GM19328 (cell line): ENCODE results near the gene DAB2IP.

Experiments
- ATAC-seq: cut with Tn5 transposase; IDR thresholded peaks from one replicate; pipeline ENCODE4 v1.9.1; 2021; ENCODE audit warnings: mild to moderate bottlenecking, moderate library complexity; ENCODE audit not compliant: unreplicated experiment

DAB2IP gene

DNA sequence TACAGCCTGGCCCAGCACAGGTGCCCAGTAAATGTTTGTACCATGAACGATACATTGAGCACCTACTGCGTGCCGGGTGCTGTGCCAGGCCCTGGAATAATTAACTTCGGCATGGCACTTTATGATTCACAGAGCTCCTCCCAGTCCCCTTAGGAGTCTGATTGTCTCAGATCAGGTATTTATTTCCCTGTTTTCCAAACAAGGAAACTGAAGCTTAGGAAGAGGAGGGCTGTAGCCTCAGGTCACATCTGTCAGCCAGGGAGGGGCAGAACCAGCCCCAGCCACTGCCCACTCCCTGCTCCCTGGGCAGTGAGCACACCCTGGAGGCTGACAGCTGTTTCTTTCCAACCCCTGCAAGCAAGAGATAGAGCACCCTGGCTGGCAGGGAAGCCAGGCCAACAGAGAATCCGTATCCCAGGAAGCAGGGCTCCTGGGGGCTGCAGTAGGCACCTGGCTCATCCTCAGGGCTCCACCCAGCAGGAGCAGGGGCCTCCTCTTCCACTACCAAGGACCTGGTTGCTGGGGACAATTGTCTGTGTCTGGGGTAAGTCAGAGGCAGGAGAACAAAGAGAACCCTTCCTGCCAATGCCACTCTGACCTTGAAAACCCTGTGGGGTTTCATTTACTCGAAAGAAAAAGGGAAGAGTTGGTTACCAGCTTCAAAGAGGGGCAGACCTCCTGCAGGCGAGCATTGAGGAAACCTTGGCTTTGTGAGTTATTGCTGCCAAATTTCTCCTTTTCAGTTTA is 69.0 kb downstream of the DAB2IP start:
- ATAC-seq = no peak

DNA sequence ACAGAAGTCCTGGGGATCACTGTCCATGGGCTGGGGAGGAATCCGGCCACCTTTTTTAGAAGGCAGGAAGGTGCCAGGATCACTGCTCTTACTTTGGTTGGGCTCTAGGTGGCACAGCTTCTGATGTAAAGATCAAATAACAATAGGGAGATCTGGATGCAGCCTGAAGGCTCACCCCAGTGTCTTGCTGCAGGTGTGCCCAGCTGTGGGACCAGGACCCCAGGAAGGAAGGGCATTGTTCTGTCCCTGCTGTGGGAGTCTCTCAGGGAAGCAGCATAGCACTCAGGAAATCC is 69.6 kb downstream of the DAB2IP start:
- no peak for ATAC-seq

DNA sequence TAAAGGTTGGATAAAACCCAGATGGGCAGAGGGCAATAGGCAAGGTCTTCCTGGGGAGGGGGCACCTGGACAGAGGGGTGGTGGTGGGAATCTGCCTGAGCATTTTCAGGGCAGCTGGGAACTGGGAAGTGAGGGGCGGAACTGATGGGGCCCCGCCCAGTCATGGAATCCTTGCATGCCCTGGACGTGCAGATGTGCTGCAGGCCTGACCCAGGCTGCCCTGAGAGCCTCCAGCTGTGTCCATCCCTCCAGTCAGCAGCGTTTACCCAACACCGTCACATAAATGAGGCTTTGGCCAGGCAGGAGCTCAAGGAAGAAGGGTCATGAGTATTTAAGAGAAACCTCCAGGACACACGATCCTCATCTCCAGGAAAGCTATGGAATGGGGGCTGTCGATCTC is 70.3 kb downstream of the DAB2IP start:
- no peak for ATAC-seq

DNA sequence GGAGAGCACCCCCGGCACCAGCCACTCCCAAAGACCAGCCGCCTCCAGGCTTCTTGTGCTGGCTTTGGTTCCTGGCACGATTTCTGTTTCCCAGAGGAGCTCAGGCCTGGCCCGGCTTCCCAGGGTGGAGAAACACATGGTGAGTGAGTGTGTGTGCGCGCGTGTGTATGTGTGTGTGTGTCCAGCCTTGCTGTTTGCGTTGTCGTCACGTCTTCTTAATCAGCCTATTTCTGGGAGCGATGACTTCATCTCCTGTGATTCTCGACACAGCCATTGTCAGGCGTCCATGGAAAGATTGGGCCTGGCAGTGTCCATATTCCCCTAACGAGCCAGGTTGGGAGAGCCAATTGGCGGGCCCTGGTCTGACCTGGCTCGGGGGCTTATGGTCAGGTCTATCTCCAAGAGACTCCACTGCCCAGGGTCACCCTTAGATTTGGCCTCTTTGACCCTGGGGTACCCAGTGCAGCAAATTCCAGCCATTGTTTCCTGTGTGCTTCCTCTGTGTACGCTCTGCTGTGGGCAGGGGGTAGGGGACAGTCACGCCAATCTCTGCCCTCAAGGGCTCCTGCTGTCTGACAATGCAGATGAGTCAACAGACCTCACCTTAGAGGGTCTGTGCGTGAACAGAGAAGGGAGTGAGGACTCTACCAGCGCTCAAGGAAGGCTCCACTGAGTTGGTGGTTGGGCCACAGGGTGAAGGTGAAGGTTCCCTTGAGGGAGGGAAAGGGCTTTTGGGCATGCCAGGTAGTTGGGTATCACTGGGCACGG is 73.8 kb downstream of the DAB2IP start:
- no peak for ATAC-seq

DNA sequence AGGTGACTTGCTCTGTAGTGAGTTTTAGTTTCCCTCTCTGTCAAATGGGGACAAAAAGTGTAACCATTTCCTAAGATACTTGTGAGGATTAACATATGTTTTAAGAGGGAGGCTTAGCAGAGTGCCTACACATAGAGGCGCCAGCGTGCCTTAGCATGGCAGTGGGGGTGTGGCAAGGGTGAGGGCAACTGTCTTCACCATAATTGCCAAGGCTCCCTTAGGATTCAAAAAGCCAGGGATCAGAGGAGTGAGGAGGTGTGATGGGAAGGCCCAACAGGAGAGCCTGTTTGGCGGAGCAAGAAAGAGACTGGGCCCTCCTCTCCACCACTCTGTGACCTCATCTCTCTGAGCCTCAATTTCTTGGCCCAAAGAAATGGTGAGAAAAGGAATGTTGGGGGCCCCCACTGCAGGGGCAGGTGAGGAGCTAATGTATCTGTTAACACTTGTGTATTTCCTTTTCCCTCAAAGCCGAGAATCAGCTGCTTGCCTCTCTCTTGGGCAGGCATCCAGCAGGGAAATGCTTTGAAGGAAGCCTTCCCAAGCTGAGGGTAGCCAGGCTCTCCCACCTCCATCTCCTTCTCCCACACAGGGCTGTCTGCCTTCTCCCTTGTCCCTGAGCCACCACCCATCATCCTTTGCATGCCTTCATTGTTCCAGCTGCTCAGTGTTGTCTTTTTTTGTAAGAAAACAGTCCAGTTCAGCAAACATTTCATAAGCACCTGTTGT is 76.0 kb downstream of the DAB2IP start:
- ATAC-seq = no peak

DNA sequence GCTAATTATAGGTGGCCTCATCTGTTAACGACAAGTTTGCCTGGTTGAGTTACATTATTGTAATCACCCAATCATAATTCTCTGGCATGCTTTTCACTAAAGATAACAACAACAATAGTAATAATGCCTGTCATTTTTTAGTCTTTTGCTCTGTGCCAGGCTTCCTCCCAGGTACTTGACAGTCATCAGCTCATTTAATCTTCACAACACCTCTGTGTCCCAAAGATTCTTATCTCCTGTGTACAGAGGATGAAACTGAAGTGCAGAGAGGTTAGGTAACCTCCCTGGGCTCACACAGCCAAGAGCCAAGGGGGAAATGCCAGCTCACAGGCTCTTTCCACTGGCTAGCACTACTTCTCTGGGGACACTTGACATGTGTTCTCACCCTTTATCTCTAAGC is 77.5 kb downstream of the DAB2IP start:
- ATAC-seq = no peak

DNA sequence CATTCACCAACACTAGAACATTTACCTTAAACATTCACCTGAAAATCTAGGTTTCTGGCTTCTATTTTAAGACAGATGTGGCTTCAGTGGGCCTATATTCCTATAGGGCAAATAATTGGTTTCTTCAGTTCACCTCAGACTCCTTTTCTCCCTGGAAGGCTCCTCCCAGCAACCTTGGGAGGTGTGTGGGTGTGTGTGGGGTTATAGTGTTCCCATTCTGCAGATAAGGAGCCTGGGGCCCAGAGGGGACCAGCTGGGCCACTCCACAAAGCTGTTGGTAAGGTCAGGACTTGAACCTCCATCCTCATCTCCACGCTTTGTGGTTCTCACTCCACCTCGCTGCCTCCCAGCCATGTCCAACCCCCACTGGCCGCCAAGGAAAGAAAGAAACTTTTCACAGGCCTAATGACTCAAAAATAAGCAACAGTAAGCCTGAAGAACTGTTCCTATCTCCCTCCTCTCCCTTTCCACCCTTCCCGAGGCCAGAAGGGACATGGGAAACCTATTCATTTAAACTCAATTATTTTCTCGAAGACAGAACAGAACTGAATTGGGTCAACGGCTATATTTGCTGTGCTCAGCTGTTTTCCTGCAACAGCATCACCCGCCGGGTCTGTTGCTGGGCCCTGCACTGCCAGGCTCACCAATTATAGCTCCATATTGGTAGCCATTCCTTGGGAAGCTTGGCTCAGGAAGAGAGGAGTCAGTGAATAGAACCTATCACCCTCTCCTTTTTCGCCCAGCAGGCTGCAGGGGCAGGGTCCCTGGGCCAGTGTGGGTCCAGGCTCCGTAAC is 78.5 kb downstream of the DAB2IP start:
- ATAC-seq = no peak

DNA sequence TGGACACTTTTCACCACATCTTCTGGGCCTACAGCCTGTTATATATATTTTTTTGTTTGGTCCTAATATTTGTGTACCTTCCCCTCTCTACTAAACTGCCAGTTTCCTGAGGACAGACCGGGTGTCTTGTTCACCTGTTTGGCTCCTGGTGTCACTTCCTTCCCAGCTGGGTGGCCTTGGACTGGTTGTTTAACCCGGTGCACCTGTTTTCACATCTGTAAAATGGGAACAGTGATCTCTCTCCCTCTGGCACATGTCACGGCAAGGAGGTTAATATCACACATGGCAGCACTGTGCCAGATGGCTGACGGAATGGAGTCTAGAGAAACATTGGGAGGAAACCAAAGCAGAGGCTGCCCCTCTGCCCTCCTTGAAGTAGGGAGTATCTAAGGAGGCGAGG is 79.7 kb downstream of the DAB2IP start:
- no peak for ATAC-seq

DNA sequence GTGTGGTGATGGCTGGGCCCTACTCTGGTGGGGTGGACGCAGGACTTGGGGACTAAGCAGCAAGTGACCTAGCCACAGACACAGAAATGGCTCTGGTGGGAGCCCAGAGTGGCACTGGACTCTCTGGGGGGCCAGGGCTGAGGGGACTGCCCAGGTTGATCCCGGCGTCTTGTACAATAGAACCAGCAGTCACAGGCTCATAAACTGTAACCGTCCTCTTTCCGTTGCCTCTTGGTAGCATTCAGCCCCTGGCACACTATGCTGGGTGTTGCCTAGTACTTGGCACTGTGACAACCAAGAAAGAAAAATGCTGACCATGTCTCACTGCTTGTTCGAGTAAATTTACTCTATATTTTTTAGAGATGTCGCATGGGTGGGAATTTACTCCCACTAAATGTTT is 80.5 kb downstream of the DAB2IP start:
- no peak for ATAC-seq

DNA sequence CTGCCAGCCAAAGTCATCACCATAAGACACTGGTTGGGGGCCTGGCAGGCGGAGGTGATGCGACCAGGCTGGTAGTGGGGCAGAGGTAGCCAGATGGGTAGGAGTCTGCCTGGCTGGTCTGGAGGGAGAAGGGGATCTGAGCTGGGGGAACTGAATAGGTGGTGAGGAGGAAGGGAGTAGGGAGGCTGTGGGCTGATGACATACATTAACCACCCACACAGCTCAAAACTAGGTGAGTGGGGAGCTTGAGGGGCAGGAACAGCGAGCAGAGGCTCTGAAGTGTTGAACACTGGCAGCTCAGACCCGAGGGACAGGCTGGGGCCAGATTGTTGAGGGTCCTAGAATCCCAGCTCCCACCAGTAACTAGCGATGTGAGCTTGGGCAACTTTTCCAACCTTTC is 81.0 kb downstream of the DAB2IP start:
- no peak for ATAC-seq

DNA sequence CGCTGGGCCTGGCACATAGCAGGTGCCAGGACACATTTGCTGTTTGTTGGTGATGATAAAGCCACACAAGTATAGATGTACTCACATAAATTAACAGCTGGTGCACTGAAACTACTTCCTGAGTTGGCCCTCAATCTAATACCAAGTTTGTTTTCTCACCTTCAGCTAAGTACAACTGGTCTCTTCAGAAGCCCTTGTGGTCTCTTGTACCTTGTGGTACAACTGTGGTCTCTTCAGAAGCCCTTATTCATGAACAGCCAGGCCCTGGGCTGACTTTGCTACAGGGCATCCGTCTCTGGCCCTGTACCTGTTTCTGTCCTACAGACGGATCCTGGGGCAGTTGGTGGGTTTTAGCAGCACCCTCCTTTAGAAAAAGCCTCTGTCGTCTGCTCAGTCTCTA is 81.5 kb downstream of the DAB2IP start:
- no peak for ATAC-seq

DNA sequence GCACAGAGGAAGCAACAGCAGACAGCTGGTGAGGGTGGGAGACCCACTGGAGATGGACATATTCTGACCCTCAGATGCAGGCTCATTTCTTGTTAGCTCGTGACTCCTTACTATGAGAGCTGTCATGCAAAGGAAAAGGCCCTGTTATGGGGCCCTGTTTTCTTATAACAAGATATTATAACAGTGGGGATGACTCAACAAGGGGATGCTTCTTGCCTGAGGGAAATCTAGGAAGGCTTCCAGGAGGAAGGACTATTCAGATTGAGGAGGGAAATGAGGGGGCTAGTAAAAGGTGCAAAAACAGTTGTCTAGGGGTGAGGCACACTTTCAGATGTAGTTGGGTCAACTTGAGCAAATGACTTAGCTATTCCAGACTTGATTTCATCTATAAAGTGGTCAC is 83.0 kb downstream of the DAB2IP start:
- no peak for ATAC-seq

DNA sequence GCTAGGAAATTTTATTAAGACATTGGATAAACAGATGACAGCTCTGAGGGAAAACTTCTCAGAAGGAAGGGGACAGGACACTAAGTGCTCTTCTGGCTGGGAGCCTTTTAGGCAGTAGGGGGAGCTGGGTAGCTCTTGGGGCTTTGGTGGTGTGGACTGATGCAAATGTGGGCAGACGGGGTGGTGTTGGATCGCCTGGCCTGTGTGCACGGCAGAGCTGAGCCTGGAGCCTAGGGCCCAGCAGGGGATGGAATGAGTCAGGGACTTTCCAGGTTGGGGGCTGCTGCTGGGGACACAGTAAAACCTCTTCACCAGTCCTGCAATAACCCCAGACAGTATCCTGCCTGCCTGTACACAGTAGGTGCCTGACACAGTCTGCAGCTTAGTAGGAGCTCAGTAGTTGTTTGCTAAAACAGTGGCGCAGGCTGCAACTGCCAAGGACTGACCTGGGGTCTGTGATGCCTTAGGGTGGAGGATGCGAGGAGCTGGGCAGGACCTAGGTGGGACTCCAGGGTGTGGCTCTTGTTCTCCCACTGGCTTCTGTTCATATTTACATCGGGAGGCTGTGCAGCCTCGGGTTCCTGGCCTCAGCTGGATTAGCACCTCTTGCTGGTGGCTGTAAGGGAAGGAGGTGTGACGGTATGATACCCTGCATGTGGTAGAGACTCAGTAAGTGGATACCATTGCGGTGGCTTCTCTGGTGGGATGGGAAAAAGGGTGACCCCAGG is 83.8 kb downstream of the DAB2IP start:
- peak; percentile 71 for ATAC-seq

DNA sequence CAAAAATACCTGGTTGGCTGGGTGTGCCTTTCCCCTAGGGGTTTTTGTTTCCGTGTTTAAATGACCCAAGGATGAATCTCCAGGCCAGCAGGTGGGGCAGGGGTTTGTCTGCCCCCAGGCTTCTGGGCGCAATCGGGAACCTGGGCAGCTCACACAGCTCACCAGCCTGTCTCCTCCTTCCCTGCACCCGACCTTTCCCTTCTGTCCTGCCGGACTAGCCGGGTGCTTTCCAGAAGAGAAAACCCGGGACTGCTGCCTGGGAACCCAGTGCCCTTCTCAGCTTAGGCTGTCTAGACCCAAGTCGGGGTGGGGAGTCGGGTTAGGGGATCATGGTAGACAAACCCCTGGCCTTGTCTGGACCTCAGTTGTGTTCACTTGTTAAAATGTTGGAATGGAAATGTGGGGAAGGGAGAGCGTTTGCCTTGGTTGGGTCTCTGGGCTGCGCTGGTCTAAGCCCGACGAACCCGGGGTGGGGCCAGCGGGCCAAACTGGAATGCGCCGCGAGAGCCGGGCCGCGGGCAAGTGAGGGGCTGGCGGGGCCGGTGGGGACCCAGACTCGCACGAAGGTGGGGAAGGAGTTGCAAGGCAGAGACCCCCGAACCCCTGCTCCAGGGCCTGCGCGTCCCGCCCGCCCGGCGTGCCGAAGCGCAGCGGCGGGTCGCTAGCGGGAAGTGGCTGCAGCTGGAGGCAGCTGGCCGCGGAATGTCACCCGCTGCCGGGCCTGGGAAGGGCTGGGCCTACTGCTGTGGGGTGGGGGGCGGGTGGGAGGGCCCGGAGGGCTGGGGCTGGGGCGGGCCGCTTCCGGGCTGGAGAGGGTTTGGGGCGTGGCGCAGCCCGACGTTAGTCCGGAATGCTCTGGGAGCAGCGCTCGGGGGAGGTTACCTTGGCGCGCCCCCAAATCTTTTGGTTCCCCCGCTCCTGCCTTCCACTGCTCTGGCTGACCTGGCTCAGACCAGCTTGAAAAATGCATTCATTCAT is 84.6 kb downstream of the DAB2IP start:
- ATAC-seq = no peak

DNA sequence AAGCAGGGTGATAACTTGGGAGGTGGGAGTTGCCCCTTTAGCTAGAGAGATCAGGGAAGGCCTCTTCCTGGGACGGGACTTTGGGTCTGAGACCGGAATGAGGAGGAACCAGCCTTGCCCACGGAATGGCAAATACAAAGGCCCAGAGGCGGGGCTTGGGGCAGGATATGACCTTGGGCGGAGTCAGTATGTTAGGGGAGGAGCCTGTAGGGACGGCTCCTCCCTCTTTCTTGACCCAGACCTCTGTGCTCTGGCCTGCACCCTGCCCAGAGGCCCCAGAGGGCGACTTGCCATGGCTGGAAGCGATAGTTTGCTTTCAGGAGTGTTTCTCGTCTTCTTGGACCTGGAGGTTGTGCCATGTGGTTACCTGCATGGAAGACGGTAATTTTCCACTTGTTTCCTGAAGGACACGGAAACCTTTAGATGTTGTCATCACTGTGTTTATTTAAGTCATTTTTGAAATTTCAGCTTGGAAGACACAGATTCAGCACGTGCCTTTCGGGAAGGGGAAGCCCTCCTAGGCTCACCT is 85.6 kb downstream of the DAB2IP start:
- no peak for ATAC-seq

DNA sequence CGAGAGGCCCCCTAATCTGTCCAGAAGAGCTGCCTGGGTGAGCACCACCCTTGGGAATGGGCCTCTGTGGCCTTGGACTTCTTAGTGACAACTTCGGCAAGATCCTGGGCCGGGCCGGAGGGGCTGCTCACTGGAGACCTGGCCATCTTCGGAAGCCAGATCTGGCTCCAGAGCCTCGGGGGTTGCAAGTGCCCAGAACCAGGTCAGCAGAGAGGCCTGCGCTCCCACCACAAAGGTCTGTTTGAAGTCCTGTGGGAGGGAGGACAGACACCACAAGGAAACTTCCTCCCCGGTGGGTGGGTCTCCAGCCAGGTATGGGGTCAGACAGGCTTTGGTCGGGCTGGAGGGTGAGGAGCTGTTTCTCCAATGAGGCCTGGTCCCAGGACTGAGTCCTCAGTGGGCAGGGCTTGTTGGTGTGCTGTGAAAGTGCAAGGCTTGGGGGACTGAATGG is 86.1 kb downstream of the DAB2IP start:
- ATAC-seq = no peak

DNA sequence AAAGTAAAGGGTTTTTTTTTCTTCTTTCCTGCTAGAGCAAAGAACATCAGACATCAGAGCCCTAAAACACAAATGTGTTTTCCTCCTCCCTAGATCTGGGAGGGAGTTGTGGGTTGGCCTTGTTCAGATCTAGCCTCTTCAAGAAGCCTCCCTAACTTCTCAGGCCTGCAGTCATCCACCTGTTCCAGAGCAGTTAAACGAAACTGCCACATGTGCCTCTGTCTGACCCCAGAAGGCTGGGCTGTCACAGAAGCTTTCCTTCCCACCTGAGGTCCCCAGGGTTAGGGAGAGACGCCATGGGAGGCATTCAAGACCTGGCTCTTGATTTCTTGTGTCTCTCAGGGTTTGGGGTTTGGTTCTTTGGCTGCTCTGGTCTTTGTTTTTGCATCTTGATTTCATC is 87.0 kb downstream of the DAB2IP start:
- ATAC-seq = no peak

DNA sequence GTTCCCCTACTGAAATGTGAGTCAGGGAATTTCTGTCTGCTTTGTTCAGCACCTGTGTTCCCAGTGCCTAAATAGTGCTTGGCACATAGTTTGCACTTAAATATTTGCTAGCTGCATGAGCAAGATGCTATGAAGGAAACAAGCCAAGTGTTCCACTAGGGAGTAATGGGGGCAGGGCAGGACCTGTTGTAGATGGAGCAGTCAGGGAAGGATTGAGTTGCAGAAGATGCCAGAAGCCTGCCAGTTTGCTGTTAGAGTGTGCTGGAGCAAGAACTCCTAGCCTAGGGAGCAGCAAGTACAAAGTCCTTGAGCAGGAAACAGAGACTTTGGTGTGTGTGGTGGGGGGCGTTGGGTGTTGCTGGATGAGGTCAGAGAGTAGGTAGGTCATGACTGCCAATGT is 87.5 kb downstream of the DAB2IP start:
- no peak for ATAC-seq

DNA sequence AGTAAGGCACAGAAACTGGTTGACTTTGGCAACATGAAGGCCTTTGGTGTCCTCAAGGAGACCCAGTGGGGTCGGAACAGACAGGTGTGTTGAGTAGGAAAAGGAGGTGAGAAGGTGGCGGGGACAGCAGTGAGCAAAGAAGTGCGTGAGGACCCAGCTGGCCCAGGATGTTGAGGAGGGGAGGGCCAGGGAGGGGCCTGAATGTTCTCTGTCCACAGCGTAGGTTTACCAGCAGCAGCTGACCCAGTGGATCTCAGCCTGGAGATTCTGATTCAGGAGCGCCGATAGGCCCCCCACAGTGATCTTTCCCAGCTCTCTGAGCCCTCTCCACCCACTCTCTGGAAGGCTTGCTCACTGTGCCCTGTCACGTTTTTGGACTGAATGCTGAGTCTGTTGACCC is 88.5 kb downstream of the DAB2IP start:
- ATAC-seq = no peak
